Stimulated activated CD8-positive, alpha-beta memory T cell treated with anti-CD3 and anti-CD28 coated beads, Interleukin-2, amount 100 ng/mL, for 1 hour (primary cell): ENCODE measurements around the gene SLC24A3.

Experiments
- DNase-seq, 2 donors: peaks; one replicate each; pipeline ENCODE4 v3.0.0-alpha.2; 2020; ENCODE audit warnings: low read depth in 2 of 2

The SLC24A3 gene

DNA sequence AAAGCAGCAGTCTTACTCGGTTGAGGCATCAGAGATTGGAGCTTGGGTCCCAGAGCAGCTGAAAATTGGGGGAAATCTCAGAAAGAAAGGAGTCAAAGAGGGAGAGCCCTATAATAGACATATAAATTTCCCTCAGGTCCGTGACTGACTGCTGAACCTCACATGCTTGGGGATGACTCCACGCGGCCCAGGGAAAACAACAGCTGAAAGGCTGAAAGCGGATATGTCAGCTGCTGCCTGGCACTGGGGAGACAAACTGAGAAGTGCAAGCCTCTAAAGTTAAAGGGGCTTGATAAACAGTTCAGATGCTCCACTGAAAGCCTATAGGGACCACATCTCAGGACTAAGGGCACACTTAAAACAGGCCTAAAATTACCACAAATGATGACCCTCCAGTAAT is 289.7 kb downstream of the SLC24A3 start:
- DNase-seq = no peak

DNA sequence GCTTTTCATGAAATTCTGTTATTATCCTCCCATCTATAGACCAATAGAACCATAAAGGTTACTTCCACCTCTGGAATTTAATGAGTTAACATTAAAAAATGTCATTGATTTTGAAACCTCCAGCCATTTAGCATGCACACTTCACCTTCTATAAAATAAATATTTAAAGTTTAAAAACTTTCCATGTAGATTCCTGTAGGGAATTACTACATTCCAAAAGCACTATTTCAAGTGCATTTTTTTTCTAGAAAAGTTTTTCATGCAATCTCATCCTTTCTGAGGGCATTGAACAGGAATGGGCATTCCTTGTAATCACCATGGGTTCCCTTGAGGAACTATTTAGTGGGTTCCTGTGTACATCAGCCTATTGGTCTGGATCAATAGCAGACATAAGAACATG is 291.8 kb downstream of the SLC24A3 start:
- no peak for DNase-seq

DNA sequence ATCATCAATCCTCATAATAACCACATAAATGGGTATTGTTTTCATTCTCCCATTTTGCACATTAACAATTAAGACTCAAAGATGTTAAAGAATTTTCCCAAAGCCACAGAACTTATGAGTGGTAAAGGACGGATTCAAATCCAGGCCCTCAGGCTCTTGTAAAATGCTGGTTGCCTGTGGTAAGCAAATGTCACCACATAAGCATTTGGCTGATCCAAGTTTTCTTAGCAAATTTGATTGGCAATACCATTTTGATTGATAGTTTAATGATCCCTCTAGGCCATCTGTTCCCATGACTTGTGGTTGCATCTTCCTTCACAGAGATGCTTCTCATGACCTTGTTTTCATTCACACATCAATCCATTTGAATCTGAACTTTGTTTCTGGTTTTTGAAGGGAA is 293.6 kb downstream of the SLC24A3 start:
- DNase-seq = no peak

DNA sequence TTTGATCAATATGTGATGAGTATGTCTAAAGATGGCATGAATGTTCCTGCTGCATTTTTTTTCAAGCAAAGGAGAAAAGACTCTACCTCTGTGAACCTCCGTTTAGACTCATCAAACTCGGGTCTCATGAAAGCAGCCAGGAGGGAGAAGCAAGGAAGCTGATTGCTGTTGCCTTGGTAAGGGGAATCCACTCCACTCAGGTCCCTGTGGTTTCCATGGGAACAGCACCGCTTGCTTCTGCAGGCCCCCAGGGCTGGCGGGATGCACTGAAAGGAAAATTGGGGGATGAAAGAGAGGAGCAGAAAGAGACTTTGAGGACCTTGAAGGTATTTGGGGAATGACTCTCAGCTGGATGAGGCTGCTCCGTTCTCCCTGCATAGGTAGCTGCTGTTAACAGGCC is 296.0 kb downstream of the SLC24A3 start:
- no peak for DNase-seq

DNA sequence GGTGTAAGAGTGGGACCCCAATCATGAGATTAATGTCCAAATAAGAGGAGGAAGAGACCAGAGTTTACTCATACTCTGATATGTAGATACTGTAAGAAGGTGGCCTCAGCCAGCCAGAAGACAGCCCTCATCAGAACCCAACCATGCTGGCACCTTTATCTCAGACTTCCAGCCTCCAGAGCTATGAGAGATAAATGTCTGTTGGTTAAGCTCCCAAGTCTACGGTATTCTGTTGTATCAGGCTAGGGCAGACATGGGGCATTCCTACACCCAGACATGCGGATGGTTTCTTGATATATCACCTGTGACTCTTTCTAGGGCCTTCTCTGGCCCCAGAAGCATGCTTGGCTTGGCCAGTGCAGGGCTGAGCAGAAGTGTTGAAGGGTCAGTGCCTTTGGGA is 298.2 kb downstream of the SLC24A3 start:
- no peak for DNase-seq

DNA sequence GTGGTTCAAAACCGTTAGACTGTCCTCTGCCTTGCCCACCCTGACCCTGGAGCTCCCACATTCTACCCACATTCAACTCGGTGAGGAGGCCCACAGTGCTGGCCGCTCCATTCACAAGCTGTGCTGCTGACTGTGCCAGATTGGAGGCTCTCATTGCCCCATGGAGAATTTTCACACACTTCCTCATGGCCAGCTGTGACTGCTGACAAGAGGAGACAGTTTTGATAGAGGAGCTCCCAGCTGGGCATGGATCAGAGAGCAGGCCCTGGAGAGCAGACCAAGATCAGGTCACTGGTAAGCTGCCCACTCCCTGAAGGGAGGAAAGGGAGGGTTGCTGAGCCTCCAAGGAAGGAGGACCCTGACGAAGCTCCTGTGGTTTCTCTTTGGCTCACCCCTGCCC is 299.5 kb downstream of the SLC24A3 start:
- no peak for DNase-seq

DNA sequence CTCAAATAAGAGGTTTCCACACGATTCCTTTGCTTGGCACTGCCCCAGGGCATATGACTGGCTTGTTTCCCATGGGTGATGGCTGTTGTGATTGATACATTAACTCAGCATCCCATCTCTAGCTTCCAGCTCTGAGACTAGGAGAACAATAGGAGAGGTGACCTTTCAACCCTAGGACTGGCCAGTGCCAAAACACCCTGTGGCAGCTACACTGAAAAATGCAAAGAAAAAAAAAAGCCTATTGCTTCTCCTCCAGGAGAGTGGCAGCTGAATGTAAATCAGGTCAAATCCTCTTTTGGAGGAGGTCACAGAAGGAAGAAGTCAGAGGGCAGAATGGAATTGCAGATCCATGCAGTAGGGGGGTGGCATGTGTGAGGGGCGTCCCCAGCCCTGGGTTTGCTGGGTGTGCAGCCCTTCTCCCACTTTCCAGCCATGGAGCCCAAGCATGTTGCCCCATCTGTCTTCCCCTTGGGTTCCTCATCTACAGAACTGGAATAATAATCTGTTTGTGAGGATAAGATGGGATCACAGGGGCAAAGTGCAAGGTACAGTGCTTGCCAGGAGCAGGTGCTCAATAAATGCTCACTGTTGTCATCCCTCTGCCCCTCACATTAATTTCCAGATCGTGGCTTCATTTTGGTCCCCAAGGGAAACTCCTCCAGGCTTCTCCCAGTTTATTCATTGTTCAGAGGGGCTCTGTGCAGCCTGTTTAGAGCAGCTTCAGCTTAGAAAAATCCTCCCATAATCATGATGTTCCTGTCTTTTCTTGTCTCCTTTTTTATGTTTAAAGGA is 300.6 kb downstream of the SLC24A3 start:
- no peak for DNase-seq

DNA sequence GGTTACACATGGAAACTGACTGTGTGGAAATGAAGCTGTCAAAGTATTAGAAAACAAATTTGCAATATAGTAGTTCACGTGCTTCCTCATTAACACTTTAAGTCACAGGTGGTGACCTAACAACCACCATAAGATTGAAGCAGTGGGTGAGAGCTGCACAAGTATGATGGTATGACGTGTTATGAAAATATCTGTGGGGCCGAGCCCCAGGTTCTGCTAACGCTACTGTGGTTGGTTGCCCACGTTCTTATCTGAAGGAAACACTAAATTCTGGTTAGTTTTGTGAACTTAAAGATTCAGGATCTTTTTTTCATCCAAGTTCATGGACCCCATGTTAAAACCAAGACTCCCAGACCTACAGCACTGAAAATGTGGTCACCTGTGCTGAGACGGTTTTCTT is 302.6 kb downstream of the SLC24A3 start:
- no peak for DNase-seq

DNA sequence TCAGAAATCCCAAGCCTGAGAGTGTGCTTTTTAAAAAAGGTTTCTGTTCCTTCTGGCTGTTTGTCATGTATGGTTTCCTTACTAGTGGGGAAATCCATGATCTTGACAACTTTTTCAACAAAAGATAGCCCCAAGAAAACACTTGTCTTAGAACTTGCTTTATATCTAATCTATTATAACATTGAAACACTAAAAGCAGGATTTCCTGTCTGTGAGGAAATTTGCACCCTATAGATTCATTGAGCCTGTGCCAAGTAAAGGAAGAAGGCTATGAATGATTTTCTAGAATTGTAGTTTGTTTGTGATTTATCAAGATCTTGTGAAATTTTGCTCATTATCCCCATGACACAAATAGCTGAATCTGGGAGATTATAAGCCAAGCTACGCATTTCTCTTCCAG is 307.0 kb downstream of the SLC24A3 start:
- no peak for DNase-seq

DNA sequence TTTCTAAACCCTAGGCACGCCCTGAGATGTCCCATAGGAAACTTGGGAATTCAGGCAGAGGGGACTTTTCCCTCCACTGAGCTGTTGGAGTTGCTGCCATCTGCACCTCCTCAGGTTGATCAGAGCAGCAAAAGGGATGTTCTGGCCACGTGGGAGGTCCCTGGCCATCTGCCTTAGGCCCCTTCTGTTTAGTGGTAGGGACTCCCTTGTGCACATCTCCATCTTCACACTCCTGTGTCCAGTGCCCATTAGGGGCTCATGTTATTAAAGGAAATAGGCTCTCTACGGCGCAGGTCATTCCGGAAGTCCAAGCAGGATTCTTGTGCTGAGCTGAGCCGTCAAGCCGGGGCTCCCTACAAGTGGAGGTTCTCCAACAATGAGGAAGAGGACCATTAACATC is 307.8 kb downstream of the SLC24A3 start:
- DNase-seq = no peak

DNA sequence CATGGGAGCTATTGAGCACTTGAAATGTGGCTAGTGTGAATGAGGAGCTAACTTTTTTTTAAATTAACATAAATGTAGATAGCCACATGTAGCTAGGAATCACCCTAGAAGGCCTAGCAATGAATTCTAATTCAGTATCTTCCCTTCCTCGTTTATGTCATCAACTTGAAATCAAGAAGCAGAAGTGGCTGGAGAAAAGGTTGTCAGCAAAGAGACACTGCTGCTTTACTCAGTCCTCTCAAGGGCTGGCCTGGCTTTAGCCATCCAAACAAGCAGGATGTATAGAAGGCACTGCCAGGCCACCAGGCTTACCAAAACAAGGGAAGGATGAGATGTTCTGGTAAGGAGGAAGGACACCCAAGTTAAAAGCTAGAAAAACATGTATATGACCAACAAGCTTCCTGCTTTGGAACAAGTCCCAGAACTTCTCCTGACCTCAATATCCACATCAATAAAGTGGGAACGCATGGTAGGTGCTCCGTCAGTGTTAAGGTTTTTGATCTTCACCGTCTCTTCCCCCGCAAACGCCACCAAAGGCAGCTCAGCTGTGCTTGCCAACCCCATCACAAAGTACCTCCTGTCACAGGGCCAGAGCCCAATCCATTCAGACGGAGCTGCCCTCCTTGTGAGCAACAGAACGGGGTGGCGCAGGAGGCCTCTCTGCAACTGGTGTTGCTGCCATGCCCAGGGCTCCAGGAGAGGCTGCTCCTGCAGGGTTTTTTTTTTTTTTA is 309.8 kb downstream of the SLC24A3 start:
- DNase-seq = no peak

DNA sequence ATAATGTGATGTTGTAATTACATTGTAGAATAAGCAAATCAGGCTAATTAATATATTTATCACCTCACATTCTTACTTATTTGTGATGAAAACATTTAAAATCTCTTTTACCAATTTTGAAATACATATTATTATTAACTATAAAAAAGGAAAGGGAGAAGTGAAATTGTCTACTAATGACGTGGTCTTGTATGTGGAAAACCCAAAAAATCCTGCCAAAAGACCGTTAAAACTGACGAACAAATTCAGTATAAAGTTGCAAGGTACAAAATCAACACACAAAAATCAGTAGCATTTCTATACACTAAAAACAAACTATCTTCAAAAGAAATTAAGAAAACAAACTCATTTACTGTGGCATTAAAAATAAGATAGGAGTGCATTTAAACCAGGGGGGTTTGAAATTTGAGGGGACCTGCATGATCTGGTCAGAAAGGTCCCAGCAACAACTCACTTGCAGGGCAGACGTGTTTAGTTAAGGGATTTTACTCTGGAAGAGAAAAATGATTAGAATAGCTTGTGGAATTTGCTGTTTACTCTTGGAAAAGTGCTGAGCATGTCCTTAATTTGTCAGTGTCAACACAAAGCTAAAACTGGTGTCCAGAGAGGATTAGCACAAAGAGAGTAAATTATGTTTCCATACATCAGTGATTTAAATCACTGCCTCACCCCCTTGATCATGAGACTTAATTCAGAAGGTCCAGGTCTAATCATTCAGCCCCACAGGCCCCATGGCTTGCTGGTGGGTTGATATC is 310.6 kb downstream of the SLC24A3 start:
- no peak for DNase-seq

DNA sequence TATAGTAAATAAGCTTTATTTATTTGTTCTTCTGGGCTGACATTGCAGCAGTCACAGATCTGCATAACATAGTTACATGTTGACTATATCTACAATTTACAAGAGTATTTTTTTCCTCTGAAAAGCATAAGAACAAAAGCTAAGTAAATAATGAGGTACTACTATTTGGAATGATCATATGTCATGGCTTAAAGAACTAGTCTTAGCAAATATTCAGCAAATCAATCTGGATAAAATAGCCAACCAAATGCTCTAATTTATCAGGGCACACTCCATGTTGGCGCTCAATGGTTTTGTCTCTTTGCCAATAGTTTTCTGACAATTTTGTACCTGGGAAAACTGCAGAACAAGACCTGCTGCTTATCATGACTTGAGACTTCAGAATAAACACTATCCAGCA is 312.2 kb downstream of the SLC24A3 start:
- no peak for DNase-seq

DNA sequence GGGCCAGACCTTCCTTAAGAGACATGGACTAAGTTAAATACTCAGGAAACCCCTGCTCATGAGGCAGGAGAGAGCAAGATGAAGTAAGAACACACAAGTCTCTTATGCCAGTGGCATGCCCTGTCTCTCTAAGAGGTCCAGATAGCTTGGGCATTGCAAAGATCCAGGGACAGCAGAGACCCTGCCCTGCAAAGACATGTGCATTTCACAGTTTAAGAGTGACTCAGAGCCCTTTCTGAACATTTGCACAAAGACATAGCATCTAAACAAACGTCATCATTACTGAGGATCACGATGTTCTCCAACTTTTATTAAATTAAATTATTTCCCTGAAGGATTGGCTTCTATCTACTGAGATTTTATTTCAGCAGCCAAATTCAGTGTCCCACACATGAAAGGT is 315.1 kb downstream of the SLC24A3 start:
- DNase-seq = no peak

DNA sequence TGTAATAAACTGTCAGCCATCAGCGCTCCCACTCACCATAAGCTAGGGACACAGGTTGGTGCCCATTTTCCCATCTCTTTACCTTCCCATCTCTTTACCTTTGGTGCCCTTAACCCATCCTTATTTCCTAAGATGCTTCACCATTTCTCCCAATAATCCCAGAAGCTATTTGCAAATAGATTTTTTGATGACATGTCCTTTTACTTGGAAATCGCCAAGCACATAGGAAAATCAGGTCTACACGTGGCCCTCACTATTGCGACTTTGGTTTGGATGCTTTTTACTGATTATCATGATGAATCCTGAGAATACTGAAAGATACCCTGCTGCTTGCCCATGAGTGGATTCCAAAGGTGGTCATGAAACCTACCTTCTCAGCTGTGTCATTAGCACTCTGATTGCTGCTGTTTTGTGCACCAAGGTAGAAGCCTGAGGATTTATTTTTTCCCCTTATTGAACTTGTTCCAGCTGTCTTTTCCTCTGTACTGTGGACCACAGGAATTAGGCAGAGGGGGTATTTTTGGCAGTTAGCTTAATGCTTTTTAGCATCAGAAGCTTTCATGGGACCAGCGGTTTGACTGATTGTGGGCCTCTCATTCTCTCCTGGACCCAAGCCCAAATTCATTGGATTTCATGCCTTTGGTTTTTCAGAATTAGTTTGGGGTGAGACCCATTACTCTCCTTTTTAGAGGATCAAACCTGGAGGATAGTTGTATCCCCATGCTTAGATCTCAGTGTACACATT is 316.0 kb downstream of the SLC24A3 start:
- DNase-seq = no peak

DNA sequence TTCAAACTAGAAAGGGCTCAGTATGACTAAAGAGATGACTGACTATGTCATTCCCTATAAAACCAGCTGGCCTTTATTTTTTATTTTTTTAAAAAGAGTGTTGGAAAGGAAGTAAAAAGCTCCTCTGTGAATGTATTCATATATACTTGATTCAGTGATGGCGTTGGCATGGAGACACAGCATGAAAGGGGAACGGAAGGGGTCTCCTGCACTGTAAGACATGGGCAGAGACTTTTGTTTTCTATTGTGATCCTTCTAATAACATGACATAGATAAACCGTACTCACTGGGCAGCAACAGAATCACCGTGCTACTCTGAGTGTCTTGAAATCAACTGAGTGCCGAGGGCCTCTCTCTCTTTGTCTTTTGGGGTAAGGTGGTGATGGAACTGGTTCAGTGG is 317.6 kb downstream of the SLC24A3 start:
- DNase-seq = no peak

DNA sequence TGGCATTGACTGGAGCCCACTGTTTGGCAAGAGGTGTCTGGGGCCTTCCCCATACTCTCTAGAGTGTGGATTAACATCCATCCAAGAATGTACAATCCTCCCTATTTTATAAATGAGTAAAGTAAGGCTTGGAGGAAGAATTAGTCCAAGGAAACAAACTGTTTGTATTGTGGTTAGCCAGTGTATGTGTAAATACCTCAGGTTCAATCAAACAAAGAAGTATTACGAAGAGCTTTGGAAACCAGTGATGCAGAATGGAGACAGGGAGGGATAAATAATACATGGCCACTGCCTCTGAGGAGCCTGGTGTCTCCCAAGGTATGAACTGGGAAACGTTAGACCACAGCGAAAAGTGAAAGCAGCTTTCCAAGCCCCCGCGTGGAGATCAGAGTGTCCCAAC is 319.0 kb downstream of the SLC24A3 start:
- no peak for DNase-seq

DNA sequence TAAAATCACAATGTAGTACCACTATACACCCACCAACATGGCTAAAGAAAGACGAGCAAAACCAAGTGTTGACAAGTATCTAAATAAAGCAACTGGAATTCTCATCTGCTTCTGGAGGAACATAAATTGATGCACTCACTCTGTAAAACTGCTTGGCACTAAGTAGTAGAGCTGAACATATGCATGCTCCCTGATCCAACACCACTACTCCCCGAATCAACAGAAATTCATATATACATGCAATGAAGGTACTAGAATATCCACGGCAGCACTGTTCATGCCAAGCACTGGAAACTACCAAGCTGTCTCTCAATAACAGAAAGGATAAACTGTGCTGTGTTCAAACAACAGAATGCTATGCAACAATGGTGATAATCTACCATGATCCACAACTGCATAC is 326.1 kb downstream of the SLC24A3 start:
- DNase-seq = no peak

DNA sequence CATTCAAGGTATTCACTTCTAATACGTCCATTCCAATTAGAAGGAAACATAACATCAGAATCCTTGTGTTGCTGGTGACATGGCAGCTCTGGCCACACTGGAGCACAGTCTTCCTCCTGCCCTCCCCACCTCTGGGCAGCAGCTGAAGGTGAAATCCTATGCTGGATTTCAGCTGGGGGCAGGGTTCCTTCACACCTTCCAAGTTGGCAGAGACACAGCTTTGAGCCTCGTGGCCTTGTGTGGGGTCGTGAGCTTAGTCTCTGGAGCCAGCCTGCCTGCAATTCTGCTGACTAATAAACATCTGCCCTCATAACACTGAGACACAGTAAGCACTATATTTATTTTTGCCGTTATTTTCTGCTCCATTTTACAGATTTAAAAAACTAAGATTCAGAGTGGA is 326.7 kb downstream of the SLC24A3 start:
- no peak for DNase-seq

DNA sequence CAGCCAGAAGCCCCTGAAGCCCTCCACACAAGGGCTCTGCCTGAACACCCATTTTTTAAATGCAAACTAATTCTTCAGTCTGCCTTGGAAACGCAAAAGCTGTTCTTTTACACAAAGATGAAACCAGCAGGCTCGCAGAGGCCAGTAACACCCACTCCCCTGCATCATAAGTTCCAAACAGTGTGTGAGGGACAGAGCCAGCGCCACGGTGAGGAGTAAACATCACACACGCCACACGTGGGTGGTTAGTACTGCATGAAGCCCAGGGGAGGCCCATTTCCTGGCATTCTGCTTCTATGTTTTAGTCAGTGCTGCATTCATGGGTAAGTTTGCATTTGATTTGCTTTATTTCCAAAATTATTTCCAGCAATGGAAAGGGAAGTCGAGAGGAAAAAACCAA is 327.9 kb downstream of the SLC24A3 start:
- no peak for DNase-seq

DNA sequence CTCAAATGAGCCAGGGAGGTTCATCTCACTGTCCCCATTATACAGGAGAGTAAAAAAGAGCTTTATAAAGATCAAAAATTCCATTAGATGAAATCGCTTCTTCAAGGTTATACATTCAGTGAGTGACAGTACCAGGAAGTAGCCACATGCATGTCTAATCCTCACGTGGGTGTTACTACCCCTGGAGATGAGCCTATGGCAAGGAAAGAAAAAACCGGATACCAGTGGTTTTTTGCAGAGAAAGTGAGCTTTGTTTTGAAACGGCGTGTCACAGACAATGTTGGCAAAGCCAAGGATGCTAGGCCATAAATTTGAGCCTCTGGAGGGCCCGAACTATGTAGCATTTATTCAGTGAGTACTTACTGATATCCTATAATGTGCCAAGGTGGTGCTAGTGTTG is 330.7 kb downstream of the SLC24A3 start:
- no peak for DNase-seq

DNA sequence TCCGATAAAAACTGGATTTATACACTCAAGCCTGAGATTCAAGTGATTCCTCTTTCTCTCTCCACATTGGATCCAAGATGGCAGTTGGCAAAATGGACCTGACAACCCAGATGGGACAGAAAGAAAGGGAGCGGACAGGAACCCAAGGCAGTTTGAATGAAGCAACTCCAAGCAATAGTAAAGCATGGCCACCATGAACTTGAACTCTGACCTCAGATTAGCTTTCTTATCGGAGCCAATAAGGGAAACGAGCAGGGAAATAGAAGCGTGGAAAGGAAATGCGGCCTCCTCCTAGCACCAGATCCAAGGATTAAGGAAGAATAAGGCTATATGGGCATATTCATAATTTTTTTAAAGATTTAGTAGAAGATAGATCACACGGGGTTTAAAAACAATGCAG is 332.2 kb downstream of the SLC24A3 start:
- no peak for DNase-seq
